H9 (cell line): ENCODE results near the gene KRT3. TPM values are rescaled to one million over a fixed set of nuclear protein-coding genes. Genes with fewer than 3 reads are reported as not detected.

Experiments
- DNase-seq: peaks from one replicate; pipeline ENCODE4 v3.0.0-alpha.2; 2017
- H2AFZ ChIP-seq: one replicate; pipeline ENCODE4 v1.6.1; 2013; ENCODE audit warnings: mild to moderate bottlenecking, low read length, control low read depth, moderate library complexity
- H2AK5ac ChIP-seq: 2 replicates; pipeline ENCODE4 v1.6.1; 2013; ENCODE audit warnings: low read length, control low read depth, mixed read lengths; ENCODE audit not compliant: insufficient read length
- H2BK120ac ChIP-seq: one replicate; pipeline ENCODE4 v1.6.1; 2013; ENCODE audit warnings: low read depth, mild to moderate bottlenecking, low read length, control low read depth, inconsistent platforms; ENCODE audit not compliant: poor library complexity, severe bottlenecking
- H2BK12ac ChIP-seq: 2 replicates; pipeline ENCODE4 v1.6.1; 2013; ENCODE audit warnings: low read length, control low read depth, mixed read lengths, low read depth; ENCODE audit not compliant: insufficient read length
- H2BK15ac ChIP-seq: 2 replicates; pipeline ENCODE4 v1.6.1; 2013; ENCODE audit warnings: low read depth, low read length, control low read depth
- H2BK20ac ChIP-seq: one replicate; pipeline ENCODE4 v1.6.1; 2013; ENCODE audit warnings: low read depth, mild to moderate bottlenecking, low read length, control low read depth, inconsistent platforms; ENCODE audit not compliant: poor library complexity, severe bottlenecking
- H2BK5ac ChIP-seq: 2 replicates; pipeline ENCODE4 v1.6.1; 2013; ENCODE audit warnings: low read length, control low read depth, mixed read lengths; ENCODE audit not compliant: insufficient read length
- H3K14ac ChIP-seq: 2 replicates; pipeline ENCODE4 v1.6.1; 2013; ENCODE audit warnings: low read length, control low read depth; ENCODE audit not compliant: insufficient read depth
- H3K18ac ChIP-seq: 2 replicates; pipeline ENCODE4 v1.6.1; 2013; ENCODE audit warnings: low read depth, mild to moderate bottlenecking, mixed read lengths, low read length, control low read depth; ENCODE audit not compliant: insufficient read length
- H3K23ac ChIP-seq: 2 replicates; pipeline ENCODE4 v1.6.1; 2013; ENCODE audit warnings: low read length, control low read depth, mixed read lengths, low read depth; ENCODE audit not compliant: insufficient read length
- H3K23me2 ChIP-seq: 2 replicates; pipeline ENCODE4 v1.6.1; 2013; ENCODE audit warnings: low read depth, mild to moderate bottlenecking, mixed read lengths, low read length, control low read depth; ENCODE audit not compliant: insufficient read length, poor library complexity, severe bottlenecking
- H3K27ac ChIP-seq: 2 replicates; pipeline ENCODE4 v1.5.1; 2013; ENCODE audit warnings: low read length, control low read depth, mixed read lengths, low read depth; ENCODE audit not compliant: insufficient read length
- H3K27me3 ChIP-seq: 2 replicates; pipeline ENCODE4 v1.6.1; 2013; ENCODE audit warnings: low read length, control low read depth, inconsistent platforms; ENCODE audit not compliant: insufficient read depth
- H3K4ac ChIP-seq: 2 replicates; pipeline ENCODE4 v1.6.1; 2013; ENCODE audit warnings: low read depth, mild to moderate bottlenecking, control low read depth, inconsistent platforms, low read length, moderate library complexity
- H3K4me1 ChIP-seq: 2 replicates; pipeline ENCODE4 v1.6.1; 2013; ENCODE audit warnings: low read length, control low read depth, inconsistent platforms; ENCODE audit not compliant: insufficient read depth
- H3K4me2 ChIP-seq: 2 replicates; pipeline ENCODE4 v1.6.1; 2013; ENCODE audit warnings: low read length, control low read depth, mixed read lengths; ENCODE audit not compliant: insufficient read length, insufficient read depth
- H3K56ac ChIP-seq: 2 replicates; pipeline ENCODE4 v1.6.1; 2013; ENCODE audit warnings: low read depth, mild to moderate bottlenecking, mixed read lengths, low read length, control low read depth; ENCODE audit not compliant: insufficient read length
- H3K79me1 ChIP-seq: 2 replicates; pipeline ENCODE4 v1.6.1; 2013; ENCODE audit warnings: low read depth, mild to moderate bottlenecking, moderate library complexity, low read length, control low read depth, inconsistent platforms; ENCODE audit not compliant: insufficient read depth, poor library complexity, severe bottlenecking
- H3K79me2 ChIP-seq: 2 replicates; pipeline ENCODE4 v1.6.1; 2013; ENCODE audit warnings: low read length, control low read depth, inconsistent platforms; ENCODE audit not compliant: insufficient read depth
- H3K9ac ChIP-seq: 2 replicates; pipeline ENCODE4 v1.6.1; 2013; ENCODE audit warnings: low read length, control low read depth, mixed read lengths; ENCODE audit not compliant: insufficient read length; ENCODE audit errors: extremely low read depth
- H3K9me3 ChIP-seq: one replicate; pipeline ENCODE4 v1.6.1; 2013; ENCODE audit warnings: low read depth, low read length, inconsistent platforms; ENCODE audit not compliant: control insufficient read depth
- H3T11ph ChIP-seq: one replicate; pipeline ENCODE4 v1.6.1; 2013; ENCODE audit warnings: mild to moderate bottlenecking, low read length, control low read depth, inconsistent platforms
- H4K20me1 ChIP-seq: one replicate; pipeline ENCODE4 v1.6.1; 2013; ENCODE audit not compliant: control insufficient read depth, insufficient read length, insufficient read depth
- H4K5ac ChIP-seq: 2 replicates; pipeline ENCODE4 v1.6.1; 2013; ENCODE audit warnings: low read depth, mild to moderate bottlenecking, mixed read lengths, low read length, control low read depth; ENCODE audit not compliant: insufficient read length
- H4K8ac ChIP-seq: replicated peaks from 2 replicates; pipeline ENCODE4 v1.6.1; 2013; ENCODE audit warnings: low read length, control low read depth, mixed read lengths, low read depth; ENCODE audit not compliant: insufficient read length
- H4K91ac ChIP-seq: 2 replicates; pipeline ENCODE4 v1.6.1; 2013; ENCODE audit warnings: low read depth, mild to moderate bottlenecking, moderate library complexity, mixed read lengths, low read length, control low read depth; ENCODE audit not compliant: insufficient read length
- H3K27ac Mint-ChIP-seq, 3 experiments: 2 replicates in 2 of 3; 3 replicates in 1 of 3; pipeline ENCODE4 v1.8.0; 2020 to 2021; ENCODE audit warnings: mixed read lengths in 3 of 3, mild to moderate bottlenecking in 1 of 3, moderate library complexity in 1 of 3
- H3K27me3 Mint-ChIP-seq: 2 replicates; pipeline ENCODE4 v1.8.0; 2021; ENCODE audit warnings: low read depth, mild to moderate bottlenecking, moderate library complexity, mixed read lengths
- H3K36me3 Mint-ChIP-seq, 3 experiments: 2 replicates in 2 of 3; 3 replicates in 1 of 3; pipeline ENCODE4 v1.8.0; 2020 to 2021; ENCODE audit warnings: low read depth in 3 of 3, mixed read lengths in 3 of 3; ENCODE audit not compliant: insufficient read depth in 1 of 3
- H3K4me1 Mint-ChIP-seq, 2 experiments: 2 replicates each; pipeline ENCODE4 v1.8.0; 2020; ENCODE audit warnings: mixed read lengths in 2 of 2
- H3K4me3 Mint-ChIP-seq, 2 experiments: 2 replicates in 1 of 2; 3 replicates in 1 of 2; pipeline ENCODE4 v1.8.0; 2020 to 2021; ENCODE audit warnings: mild to moderate bottlenecking in 2 of 2, mixed read lengths in 2 of 2, moderate library complexity in 1 of 2
- H3K9me3 Mint-ChIP-seq, 2 experiments: 2 replicates in 1 of 2; 3 replicates in 1 of 2; pipeline ENCODE4 v1.8.0; 2020; ENCODE audit warnings: mild to moderate bottlenecking in 2 of 2, mixed read lengths in 2 of 2, moderate library complexity in 1 of 2
- CTCF ChIP-seq: fragments of 200-600 bp; sonication (generic); conservative IDR thresholded peaks from 3 replicates; pipeline ENCODE4 v1.8.0; 2021; ENCODE audit warnings: antibody characterized with exemption, mild to moderate bottlenecking
- WGBS: extraction: QIAGEN DNeasy Blood & Tissue Kit; methylation state at CpG from one replicate; pipeline ENCODE4 v1.1.7; 2013; ENCODE audit warnings: missing lambda C conversion rate, low lambda C conversion rate, mixed read lengths; ENCODE audit not compliant: insufficient read length; ENCODE audit errors: extremely low coverage; 5-methylcytosine and 5-hydroxymethylcytosine counted together
- total RNA-seq: library from RNA; stranded (reverse); gene quantifications from 2 replicates; pipeline ENCODE4 v1.2.1, GENCODE V29; 2021

KRT3 gene
- total RNA-seq, 1 experiment from 2014 or later = not detected

GRCh38 chr12:52826611-52827498 lies 30.9 kb upstream of the KRT3 start:
- Histone ChIP-seq H3K4ac (no peak overlapping the region; the same call in 1 of the 2 replicates), H2AFZ (no peak overlapping the region), H4K20me1 (no peaks in the 10 kb centered on the region), H3K27me3 (no peaks in the 10 kb centered on the region), H3K18ac (peak overlapping the region; percentile 57), H3K4me2 (no peak overlapping the region), H3K79me2 (no peaks in the 10 kb centered on the region), H3K56ac (no peak overlapping the region), H2BK20ac (no peak overlapping the region), H2AK5ac (no peak overlapping the region), H3K27ac (no peak overlapping the region), H3K23ac (peak overlapping the region; percentile 18), H4K91ac (peak overlapping the region; percentile 82), H3K9ac (no peak overlapping the region), H2BK5ac (no peak overlapping the region), H4K5ac (no peak overlapping the region), H4K8ac (peak overlapping the region; percentile 64), H3K9me3 (no peaks in the 10 kb centered on the region), H2BK12ac (peak overlapping the region; percentile 3), H2BK15ac (no peak overlapping the region), H3K23me2 (no peaks in the 10 kb centered on the region), H3T11ph (peak overlapping the region; percentile 54), H3K79me1 (no peaks in the 10 kb centered on the region), H3K14ac (peak overlapping the region; percentile 71), H3K4me1 (peaks cover 5% of the 10 kb centered on the region; the same call in 1 of the 2 replicates), H2BK120ac (no peak overlapping the region)
- no peak for TF ChIP-seq CTCF
- Mint-ChIP-seq H3K36me3 (no peaks in the 10 kb centered on the region), H3K9me3 (no peaks in the 10 kb centered on the region), H3K4me3 (no peak overlapping the region), H3K4me1 (peaks cover 5 to 7% of the 10 kb centered on the region in 2 experiments; a peak in 3 of 4 replicates), H3K27ac (peak overlapping the region in 2 of 3 experiments; percentile 34 to 72; a peak in 3 of 7 replicates), H3K27me3 (peaks cover 2% of the 10 kb centered on the region; the same call in 1 of the 2 replicates)
- DNase-seq = no peak
- no CpG with 5 or more reads among the region's 11 CpGs for WGBS
